ENCODE data around the gene PSMC4.

GRCh38 chr19:39987596-39987995, 16.6 kb downstream of the PSMC4 start:
- no peak for TF ChIP-seq CTCF (IDR thresholded peaks at IDR 0.05)
- TF ChIP-seq EZH2 (IDR thresholded peaks at IDR 0.05; ENCODE audit: borderline replicate concordance, insufficient read depth, low read depth, low read length, poor library complexity, severe bottlenecking) = no peak
